Progenitor cell of endocrine pancreas (in vitro differentiated cells): ENCODE measurements around the gene CDH9. TPM values are rescaled to one million over a fixed set of nuclear protein-coding genes. Genes with fewer than 3 reads are reported as not detected.

Experiments
- DNase-seq: peaks from one replicate; pipeline ENCODE4 v3.0.0; 2021; ENCODE audit warnings: low spot score; ENCODE audit not compliant: unreplicated experiment
- H3K27ac Mint-ChIP-seq: 2 replicates; pipeline ENCODE4 v1.8.0; 2021; ENCODE audit warnings: mild to moderate bottlenecking, moderate library complexity, mixed read lengths
- H3K27me3 Mint-ChIP-seq: 2 replicates; pipeline ENCODE4 v1.8.0; 2021; ENCODE audit warnings: mixed read lengths
- H3K36me3 Mint-ChIP-seq: 2 replicates; pipeline ENCODE4 v1.8.0; 2022; ENCODE audit warnings: mixed read lengths; ENCODE audit not compliant: insufficient read depth
- H3K4me1 Mint-ChIP-seq: 2 replicates; pipeline ENCODE4 v1.8.0; 2021; ENCODE audit warnings: low read depth, mixed read lengths
- H3K4me3 Mint-ChIP-seq: 2 replicates; pipeline ENCODE4 v1.8.0; 2021; ENCODE audit warnings: low read depth, mild to moderate bottlenecking, moderate library complexity, mixed read lengths
- H3K9me3 Mint-ChIP-seq: 2 replicates; pipeline ENCODE4 v1.8.0; 2021; ENCODE audit warnings: low read depth, mixed read lengths
- CTCF ChIP-seq: fragments of 200-600 bp; sonication (generic); IDR thresholded peaks from one replicate; pipeline ENCODE4 v1.5.0; 2021; ENCODE audit warnings: antibody characterized with exemption, mild to moderate bottlenecking; ENCODE audit not compliant: unreplicated experiment
- total RNA-seq: library from RNA; stranded (reverse); gene quantifications from 2 replicates; pipeline ENCODE4 v1.2.1, GENCODE V29; 2021

Gene CDH9
- total RNA-seq, 1 donor from 2014 or later = not detected

- TF ChIP-seq CTCF = no peak
- H3K36me3 Mint-ChIP-seq = no peaks in the 10 kb centered on the region
- no peak overlapping the region for H3K4me3 Mint-ChIP-seq
- H3K9me3 Mint-ChIP-seq = no peaks in the 10 kb centered on the region
- no peaks in the 10 kb centered on the region for H3K27me3 Mint-ChIP-seq
- H3K27ac Mint-ChIP-seq = no peak overlapping the region
- no peak for DNase-seq
- H3K4me1 Mint-ChIP-seq = peaks cover 15% of the 10 kb centered on the region
Observed at GRCh38 chr5:27048510-27048909, 10.1 kb upstream of the CDH9 start.

GRCh38 chr5:27041372-27041771 is 3.0 kb upstream of the CDH9 start:
- Mint-ChIP-seq H3K27ac (no peak overlapping the region), H3K36me3 (no peaks in the 10 kb centered on the region), H3K4me1 (peaks cover 6% of the 10 kb centered on the region), H3K9me3 (no peaks in the 10 kb centered on the region), H3K27me3 (no peaks in the 10 kb centered on the region), H3K4me3 (no peak overlapping the region)
- DNase-seq = no peak
- TF ChIP-seq CTCF = no peak

- H3K27ac Mint-ChIP-seq = no peak overlapping the region
- H3K36me3 Mint-ChIP-seq = no peaks in the 10 kb centered on the region
- H3K4me1 Mint-ChIP-seq = peaks cover 5% of the 10 kb centered on the region
- H3K4me3 Mint-ChIP-seq = no peak overlapping the region
- no peaks in the 10 kb centered on the region for H3K9me3 Mint-ChIP-seq
- TF ChIP-seq CTCF = no peak
- H3K27me3 Mint-ChIP-seq = no peaks in the 10 kb centered on the region
- no peak for DNase-seq
Observed at GRCh38 chr5:27034565-27034964, 3.8 kb downstream of the CDH9 start.

GRCh38 chr5:27026801-27027200 is 11.6 kb downstream of the CDH9 start:
- H3K4me1 Mint-ChIP-seq = no peaks in the 10 kb centered on the region
- H3K4me3 Mint-ChIP-seq = no peak overlapping the region
- DNase-seq = no peak
- no peak overlapping the region for H3K27ac Mint-ChIP-seq
- no peaks in the 10 kb centered on the region for H3K36me3 Mint-ChIP-seq
- H3K27me3 Mint-ChIP-seq = no peaks in the 10 kb centered on the region
- no peaks in the 10 kb centered on the region for H3K9me3 Mint-ChIP-seq
- TF ChIP-seq CTCF = no peak

- Mint-ChIP-seq H3K27me3 (no peaks in the 10 kb centered on the region), H3K9me3 (no peaks in the 10 kb centered on the region), H3K4me1 (no peaks in the 10 kb centered on the region), H3K36me3 (no peaks in the 10 kb centered on the region), H3K27ac (no peak overlapping the region), H3K4me3 (no peak overlapping the region)
- TF ChIP-seq CTCF = no peak
- no peak for DNase-seq
Observed at GRCh38 chr5:27026063-27026462, 12.3 kb downstream of the CDH9 start.
